Measurements from ENCODE around the gene PLPP4.
A peak's percentile ranks its signal among the peaks of the same experiment; 100 is the strongest.

Gene PLPP4

DNA sequence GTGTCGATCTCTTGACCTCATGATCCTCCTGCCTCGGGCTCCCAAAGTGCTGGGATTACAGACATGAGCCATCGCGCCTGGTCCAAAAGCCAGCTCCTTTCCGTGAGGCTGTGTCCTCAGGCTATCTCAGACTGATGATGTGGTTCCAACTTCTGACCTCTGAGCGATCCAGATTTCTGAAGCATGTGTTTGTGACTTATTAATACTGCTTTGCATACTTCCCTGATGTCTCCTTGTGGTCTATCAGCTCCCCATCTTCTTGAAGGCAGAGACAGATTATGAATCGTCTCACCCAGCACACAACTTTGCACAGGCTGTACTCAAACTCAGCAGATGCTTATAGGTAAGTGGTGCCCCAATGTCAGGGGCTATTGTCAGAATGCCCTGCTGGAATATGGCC is 2.0 kb upstream of the PLPP4 start:
- no peak for DNase-seq (ENCODE audit: low read depth)
- TF ChIP-seq, protein P1, sequence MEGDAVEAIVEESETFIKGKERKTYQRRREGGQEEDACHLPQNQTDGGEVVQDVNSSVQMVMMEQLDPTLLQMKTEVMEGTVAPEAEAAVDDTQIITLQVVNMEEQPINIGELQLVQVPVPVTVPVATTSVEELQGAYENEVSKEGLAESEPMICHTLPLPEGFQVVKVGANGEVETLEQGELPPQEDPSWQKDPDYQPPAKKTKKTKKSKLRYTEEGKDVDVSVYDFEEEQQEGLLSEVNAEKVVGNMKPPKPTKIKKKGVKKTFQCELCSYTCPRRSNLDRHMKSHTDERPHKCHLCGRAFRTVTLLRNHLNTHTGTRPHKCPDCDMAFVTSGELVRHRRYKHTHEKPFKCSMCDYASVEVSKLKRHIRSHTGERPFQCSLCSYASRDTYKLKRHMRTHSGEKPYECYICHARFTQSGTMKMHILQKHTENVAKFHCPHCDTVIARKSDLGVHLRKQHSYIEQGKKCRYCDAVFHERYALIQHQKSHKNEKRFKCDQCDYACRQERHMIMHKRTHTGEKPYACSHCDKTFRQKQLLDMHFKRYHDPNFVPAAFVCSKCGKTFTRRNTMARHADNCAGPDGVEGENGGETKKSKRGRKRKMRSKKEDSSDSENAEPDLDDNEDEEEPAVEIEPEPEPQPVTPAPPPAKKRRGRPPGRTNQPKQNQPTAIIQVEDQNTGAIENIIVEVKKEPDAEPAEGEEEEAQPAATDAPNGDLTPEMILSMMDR (IDR thresholded peaks at IDR 0.05; ENCODE audit: low read length, missing control alignments): no peak
- H3K4me3 ChIP-seq (replicated peaks; ENCODE audit: low read depth, low read length): no peak overlapping the region

DNA sequence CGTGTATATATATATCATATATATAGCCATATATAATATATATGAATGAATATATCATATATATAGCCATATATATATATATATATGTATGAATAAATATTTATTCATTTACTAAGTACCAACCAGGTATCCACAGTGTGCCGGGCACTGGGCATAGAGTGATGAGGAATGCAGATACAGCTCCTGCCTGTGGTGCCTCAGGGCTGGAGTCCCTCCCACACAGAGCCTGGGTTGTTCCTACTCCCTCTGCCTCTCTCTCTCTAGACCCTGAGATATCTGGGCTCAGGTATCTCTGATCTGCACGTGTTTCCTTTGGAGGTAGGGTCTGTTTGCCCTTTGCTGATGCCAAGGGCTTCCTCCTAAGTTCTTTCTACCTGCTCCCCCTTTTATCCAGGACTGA is 1.4 kb upstream of the PLPP4 start:
- TF ChIP-seq, protein P1 (IDR thresholded peaks at IDR 0.05; ENCODE audit: low read length, missing control alignments): no peak
- DNase-seq (ENCODE audit: low read depth): no peak
- no peak overlapping the region for H3K4me3 ChIP-seq (replicated peaks; ENCODE audit: low read depth, low read length)

DNA sequence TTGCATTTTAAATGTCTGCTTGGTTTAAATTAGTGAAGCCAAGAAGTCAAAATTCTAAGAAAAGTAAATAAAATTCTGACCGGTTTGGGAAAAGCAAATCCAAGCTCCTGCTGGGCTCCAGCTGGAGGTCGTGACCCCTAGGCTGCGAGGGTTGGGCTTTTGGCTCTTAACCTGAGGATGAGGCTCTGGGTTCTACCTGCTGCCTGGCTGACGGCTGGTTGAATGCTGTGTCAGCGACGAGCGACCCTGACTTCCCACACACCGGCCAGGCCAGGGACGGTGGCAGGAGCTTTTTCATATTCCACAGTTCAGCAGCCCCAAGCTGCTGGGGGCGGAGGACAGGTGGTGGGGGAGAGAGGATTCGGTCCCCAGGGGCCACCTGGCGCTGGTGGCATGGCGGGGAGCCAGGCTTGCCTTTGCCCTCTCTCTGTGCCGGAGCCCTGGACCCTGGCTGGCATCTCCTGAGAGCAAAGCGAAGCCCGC is 843 bp upstream of the PLPP4 start:
- no peak for DNase-seq (ENCODE audit: low read depth)
- peak overlapping the region; percentile 53 for H3K4me3 ChIP-seq (replicated peaks; ENCODE audit: low read depth, low read length)

DNA sequence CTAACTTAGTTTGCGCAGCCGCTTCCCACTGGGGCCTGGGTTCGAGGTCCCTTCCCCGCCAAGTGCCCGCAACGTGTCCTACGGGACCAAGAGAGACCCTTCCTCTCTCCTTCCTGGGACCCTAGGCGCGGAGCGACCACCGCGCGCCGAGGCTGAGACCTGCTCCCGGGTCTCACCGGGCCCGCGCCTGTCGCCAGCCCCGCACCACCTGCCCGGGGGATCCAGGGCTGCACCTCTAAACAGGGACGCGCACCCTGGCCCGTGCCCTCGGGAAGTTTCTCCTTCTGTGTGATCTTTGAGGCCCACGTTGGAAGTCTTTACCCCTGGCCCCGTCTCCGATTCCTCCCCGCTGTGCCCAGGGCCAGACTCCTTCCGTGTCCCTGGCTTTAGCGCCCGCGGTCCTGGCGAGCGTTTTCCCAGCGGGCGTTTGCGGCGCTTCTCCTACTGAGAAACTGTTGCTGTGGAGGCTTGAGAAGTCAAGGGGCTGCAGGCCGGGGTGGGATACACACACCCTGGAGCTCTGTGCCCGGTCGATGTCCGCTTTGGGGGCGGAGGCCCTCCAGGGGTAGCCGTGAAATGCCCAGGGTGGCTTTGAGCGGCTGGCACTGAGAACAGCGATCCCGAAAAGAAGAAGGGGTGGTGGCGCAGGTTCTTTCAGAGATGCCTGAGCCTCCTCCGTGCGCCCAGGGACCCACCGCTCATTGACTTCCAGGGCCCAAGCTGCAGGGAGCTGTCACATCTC is 575 bp downstream of the PLPP4 start:
- no peak for DNase-seq (ENCODE audit: low read depth)
- peak overlapping the region; percentile 53 for H3K4me3 ChIP-seq (replicated peaks; ENCODE audit: low read depth, low read length)
- TF ChIP-seq, protein P1 (IDR thresholded peaks at IDR 0.05; ENCODE audit: low read length, missing control alignments): no peak

More for the DNA sequence above, 843 bp upstream of the PLPP4 start:
- TF ChIP-seq, protein P1 (IDR thresholded peaks at IDR 0.05; ENCODE audit: low read length, missing control alignments): no peak

DNA sequence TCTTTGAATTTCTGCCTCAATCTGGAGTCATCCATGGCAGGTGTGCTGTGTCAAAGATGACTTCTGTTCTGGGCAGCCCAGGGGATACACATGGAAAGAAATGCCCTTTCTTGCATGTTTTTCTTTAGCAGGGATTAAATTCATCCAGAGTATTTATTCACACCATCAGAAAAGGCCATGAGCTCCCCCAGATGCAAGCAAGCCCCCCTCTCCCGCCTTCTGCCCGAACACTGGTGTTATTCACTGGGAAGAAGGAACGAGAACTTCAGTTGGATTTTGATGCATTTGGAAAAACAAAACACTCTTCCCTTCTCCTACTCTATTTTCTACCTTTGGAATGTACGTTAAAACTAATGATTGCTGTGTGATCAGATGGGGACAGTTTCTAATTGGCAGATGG is 1.4 kb downstream of the PLPP4 start:
- no peak for DNase-seq (ENCODE audit: low read depth)
- TF ChIP-seq, protein P1 (IDR thresholded peaks at IDR 0.05; ENCODE audit: low read length, missing control alignments): no peak
- H3K4me3 ChIP-seq (replicated peaks; ENCODE audit: low read depth, low read length): no peak overlapping the region

DNA sequence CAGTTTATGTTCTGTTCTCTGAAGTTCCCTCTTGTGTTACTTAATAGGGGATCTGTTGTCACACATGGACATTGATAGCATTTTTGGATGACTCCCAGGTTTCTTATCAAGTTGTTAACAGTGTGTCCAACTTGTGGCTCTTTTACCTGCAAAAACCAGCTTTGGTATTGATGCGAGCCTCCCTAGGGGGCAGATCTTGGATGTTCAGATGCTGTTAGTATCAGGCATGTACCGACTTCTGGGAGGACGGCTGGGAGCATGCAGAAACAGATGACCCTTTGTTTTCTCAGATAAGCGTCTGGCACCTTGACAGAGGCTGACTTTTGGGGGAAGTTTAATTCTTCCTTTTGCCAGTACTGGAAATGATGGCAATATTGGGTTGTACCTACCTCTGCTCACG is 2.2 kb downstream of the PLPP4 start:
- H3K4me3 ChIP-seq (replicated peaks; ENCODE audit: low read depth, low read length): no peak overlapping the region
- no peak for DNase-seq (ENCODE audit: low read depth)
- TF ChIP-seq, protein P1 (IDR thresholded peaks at IDR 0.05; ENCODE audit: low read length, missing control alignments): no peak

DNA sequence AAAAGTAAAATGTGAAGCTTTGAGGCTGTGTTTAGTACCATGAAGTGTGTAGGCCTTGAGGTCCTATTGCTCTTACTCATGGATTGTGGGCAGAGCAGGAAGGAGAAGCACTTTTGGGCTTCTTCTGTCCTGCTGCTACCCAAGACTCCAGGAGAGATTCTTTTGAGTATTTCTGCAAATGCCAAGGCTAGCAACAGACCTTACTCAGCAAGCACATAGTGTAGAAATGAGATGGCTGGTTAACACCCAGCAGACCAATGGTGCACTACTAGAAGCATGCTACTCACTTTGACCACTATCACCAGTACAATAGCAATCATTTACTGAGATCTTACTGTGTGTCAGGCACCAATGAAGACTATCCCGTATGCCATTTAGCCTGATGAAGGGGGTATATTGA is 3.2 kb downstream of the PLPP4 start:
- no peak for DNase-seq (ENCODE audit: low read depth)
- H3K4me3 ChIP-seq (replicated peaks; ENCODE audit: low read depth, low read length): no peak overlapping the region
- TF ChIP-seq, protein P1 (IDR thresholded peaks at IDR 0.05; ENCODE audit: low read length, missing control alignments): no peak
